Right renal pelvis (tissue), 4 donors: ENCODE measurements around the gene MACROD2. TPM values are rescaled to one million over a fixed set of nuclear protein-coding genes. Genes with fewer than 3 reads are reported as not detected.
"Not testable (repeated sequence)": the region's sequence is repeated elsewhere in the genome, so short reads cannot be mapped to it uniquely, and the experiment has no call there.

Experiments used
- DNase-seq, 4 donors: peaks; one replicate each; pipeline ENCODE4 v3.0.0-alpha.2; 2013; ENCODE audit warnings: low read depth in 4 of 4, low spot score in 3 of 4, missing footprints in 1 of 4
- polyA plus RNA-seq, 4 donors: library from polyadenylated mRNA; unstranded; fragments of 120-200 nt; gene quantifications; one replicate each; pipeline ENCODE4 v1.2.1, GENCODE V29; 2013; ENCODE audit not compliant: insufficient read length in 4 of 4

MACROD2 gene
- polyA plus RNA-seq, 4 donors, result 12.4 to 14.4 (median 13.6) TPM

DNA sequence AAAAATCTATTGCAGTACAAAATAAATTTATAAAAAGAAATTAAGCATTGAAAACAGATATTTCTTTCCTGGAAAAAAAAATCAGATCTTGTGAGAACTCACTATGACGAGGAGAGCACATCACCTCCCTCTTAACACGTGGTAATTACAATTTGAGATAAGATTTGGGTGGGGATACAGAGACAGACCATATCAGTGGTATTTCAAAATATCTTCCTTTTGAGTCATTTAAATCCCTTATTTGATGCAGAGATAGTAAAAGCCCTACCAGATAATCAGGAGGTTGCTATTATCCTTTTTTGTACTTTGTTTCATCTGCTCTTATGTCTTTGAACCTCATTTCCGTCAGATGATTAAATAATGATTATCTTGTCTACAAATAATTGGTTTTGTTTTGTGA is 1777.5 kb downstream of the MACROD2 start:
- DNase-seq, result no peak

- DNase-seq, result no peak
These were observed 1779.6 kb downstream of the MACROD2 start for GRCh38 chr20:15774926-15775325.

DNA sequence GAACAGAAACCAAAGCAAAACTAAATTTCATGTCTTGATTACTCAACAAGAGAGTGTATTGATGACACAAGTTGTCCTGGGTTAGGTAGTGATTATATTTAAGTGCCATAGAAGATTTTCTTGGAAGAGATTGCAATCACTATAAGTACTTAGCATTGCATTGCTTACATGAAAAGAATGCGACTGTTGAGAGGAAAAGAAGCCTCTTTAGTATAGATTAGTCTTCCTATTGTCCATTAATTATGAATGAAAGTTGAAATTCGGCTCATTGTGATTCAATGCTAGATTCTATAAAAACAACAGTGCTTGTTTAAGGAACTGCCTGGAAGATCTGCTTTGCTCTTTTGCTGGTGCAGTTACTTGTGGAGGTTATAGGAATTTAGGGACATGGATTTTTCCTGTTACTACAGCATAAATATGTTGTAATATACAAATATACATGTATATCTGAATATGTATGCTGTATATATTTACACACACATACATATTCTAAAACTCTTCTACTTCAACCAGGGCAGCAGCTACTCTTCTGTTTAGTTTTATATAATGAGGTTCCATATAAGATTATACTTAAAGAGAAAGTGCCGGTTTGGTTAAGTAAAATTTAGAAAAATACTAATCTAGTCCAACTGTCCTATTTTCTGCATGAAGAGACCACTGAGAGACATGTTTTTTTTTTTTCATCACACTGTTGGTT is 1781.6 kb downstream of the MACROD2 start:
- DNase-seq, result no peak

DNA sequence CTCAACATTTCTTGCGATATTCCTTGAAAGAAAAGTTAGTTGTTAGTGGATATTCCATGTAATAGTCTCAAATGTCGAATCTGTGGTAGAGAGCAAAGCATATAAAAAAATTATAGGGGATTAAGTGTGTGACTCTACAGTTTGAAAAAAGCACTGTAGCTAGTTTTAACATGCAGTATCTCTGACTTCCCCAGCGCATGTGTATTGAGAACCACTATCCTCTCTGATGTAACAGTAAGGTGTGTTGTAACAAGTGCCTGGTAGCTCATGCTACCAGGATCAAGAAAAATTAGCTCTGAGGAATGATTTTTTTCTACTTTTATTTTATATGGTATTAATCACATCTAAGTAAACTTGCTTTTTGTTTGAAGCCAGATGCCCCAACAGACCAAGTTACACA is 1788.7 kb downstream of the MACROD2 start:
- DNase-seq, result no peak

GRCh38 chr20:15789079-15789478 is 1793.8 kb downstream of the MACROD2 start:
- DNase-seq, result no peak

- no peak for DNase-seq
These were observed 1797.5 kb downstream of the MACROD2 start for GRCh38 chr20:15792855-15793254.

- DNase-seq, result no peak
These were observed 1799.1 kb downstream of the MACROD2 start for GRCh38 chr20:15794409-15794808.

DNA sequence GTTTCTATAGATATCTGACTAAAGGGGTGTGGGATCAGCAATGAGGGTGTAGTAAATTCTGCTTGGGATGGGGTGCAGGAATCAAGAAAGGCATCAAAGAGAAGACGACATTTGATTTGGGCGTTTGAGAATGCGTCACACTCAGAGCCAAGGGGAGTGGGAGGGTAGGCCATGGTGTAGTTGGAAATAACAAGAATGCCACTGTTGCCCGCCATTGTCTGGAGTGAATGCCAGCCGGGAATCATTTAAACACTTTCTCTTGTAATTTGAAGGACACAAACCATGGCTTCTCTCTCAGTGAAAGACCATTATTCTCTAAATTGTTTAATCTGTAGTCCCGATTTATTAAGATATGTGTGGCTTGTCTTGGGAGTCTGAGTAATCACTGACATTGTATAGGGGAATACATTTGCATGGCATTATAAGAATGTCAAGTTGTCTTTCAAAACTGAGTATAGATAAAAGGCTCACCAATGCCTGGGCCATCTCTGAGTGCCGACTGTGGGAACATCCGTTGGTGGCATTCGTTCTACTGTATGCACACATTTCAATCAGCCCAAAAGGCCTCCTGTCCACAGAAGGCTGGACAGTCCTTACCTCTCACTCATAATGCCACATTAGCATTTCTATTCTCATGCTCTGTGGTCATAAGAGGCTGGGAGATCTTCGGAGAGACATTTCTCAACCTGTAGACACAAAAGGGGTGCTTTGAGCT is 1800.1 kb downstream of the MACROD2 start:
- no peak for DNase-seq

GRCh38 chr20:15799871-15800270 is 1804.6 kb downstream of the MACROD2 start:
- DNase-seq, result no peak

- DNase-seq, result no peak
These were observed 1806.7 kb downstream of the MACROD2 start for GRCh38 chr20:15802020-15802419.

DNA sequence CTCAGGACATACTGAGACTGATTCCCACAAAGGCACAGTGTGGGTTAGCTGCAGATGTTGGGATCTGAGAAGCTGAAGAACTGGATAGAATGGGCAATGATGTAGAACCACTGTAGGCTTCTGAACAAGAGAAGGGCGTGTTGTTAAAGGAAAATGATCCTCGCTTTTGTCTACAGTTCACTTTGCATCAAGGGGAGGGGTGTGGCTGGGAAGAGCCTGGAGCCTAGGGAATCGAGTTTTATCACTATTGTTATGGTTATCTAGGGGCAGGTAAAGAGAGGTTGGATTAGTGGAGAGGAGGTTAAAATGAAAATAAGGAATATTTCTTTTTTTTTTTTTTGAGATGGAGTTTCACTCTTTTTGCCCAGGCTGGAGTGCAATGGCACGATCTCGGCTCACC is 1809.8 kb downstream of the MACROD2 start:
- DNase-seq, result no peak

DNA sequence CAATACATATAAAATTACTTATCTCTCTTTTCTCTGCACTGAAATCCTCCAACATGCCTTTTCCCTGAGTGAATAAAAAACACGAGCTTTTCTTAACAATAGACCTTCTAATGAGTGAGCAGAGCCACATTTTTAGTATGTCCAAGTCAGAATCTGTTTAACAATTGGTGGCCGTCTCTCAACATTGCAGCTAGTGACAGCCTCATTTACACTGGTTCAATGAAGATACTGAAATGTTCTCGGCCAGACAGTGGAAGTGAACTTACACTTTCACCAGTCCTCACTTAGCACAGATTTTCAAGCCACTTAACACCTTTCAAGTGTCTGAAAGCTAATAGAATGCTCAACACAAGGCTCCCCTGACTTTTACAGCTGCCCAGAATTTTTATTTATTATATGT is 1810.8 kb downstream of the MACROD2 start:
- DNase-seq, result no peak

DNA sequence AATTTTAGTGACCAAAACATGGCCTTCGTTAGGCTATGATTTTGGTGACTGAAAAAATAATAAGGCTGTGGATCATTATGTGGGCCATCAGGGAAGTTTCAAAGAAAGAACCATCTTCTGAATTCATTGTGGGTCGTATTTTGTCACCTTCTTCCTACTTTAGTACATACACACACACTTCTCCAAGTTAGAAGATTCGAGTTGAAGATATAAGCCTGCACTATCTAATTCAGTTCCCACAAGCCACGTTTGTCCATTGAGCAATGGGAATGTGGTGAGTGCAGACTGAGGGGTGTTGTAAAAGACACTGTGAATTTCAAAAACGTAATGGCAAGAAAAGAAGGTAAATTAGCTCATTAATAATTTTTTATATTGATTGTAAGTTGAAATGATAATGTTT is 1812.0 kb downstream of the MACROD2 start:
- no peak for DNase-seq

DNA sequence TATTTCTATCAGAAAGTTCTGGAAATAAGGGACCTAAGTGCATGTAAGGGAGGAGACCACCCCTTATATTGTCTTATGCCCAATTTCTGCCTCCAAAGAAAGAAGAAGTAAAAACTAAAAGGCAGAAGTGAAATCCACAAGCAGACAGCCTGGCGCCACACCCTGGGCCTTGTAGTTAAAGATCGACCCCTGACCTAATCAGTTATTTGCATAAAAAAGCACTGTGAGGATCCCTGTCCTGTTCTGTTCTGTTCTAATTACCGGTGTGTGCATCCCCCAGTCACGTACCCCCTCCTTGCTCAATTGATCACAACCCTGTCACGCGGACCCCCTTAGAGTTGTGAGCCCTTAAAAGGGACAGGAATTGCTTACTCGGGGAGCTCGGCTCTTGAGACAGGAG is 1812.5 kb downstream of the MACROD2 start:
- not testable (repeated sequence) for DNase-seq

- DNase-seq, result no peak
These were observed 1816.6 kb downstream of the MACROD2 start for GRCh38 chr20:15811951-15812350.

DNA sequence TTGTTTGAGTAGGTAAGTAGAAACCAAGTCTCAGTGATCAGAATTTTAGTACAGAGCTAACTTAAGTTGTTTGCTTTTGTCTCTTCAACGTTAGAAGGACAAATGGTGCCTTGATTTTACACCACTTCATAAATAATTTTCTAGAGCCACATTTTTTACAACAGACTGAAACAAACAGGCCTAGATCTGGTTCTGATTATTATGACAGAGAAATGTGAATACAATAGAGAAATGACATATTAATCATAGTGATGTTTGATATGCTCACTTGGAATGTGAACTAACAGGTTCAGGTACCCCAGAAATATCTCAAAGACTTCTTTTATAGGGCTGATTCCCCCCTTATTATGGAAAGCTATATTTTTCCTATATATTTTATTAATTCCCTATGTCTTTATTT is 1817.4 kb downstream of the MACROD2 start:
- no peak for DNase-seq

- no peak for DNase-seq
These were observed 1819.0 kb downstream of the MACROD2 start for GRCh38 chr20:15814360-15814759.

- no peak for DNase-seq
These were observed 1819.6 kb downstream of the MACROD2 start for GRCh38 chr20:15814911-15815310.

GRCh38 chr20:15817351-15817750 is 1822.0 kb downstream of the MACROD2 start:
- DNase-seq, result no peak

DNA sequence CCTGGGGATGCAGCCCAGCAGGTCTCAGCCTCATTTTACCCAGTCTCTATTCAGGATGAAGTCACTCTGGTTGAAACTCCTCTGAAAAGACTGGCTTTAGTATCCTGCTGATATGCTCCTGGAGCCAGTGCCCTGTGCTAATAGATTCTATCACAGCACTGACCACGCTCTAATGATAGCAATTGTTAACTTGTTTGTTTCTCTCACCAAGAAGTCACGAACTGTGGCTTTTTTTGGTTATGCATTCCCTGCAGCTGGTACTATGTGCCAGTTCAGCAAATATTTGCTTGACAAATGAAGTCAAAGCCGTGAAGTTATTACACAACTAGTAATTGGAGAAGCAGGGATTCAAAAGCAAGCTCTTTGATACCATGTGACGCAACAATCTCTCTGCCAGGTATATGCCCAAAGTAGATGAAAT is 1823.3 kb downstream of the MACROD2 start:
- DNase-seq, result no peak

DNA sequence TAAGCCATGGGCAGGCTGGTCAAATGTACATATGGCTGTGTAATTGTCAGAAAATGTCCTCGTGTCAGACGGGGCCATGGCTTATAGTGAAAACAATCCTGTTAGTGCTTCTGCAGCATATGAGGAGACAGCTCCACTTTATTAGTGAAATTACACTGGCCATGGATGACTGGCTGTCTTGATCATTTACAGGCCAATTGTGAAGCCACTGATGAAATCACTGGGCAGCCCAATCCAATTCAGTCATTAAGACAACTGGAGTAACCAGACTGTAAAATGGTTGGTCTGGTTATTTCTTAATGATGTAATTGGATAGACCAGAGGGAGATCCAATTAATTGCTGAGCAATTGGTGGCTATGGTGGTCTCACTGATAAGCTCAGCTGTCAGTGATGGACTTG is 1828.4 kb downstream of the MACROD2 start:
- DNase-seq, result no peak

GRCh38 chr20:15827628-15828027 is 1832.3 kb downstream of the MACROD2 start:
- DNase-seq, result no peak
